Pons (tissue), 1 donor: ENCODE data around the gene TINCR.
"Not testable (repeated sequence)": the region's sequence is repeated elsewhere in the genome, so short reads cannot be mapped to it uniquely, and the experiment has no call there.

ENCODE experiments used
- DNase-seq: peaks from one replicate; pipeline ENCODE4 v3.0.0-alpha.2; 2016; ENCODE audit warnings: low spot score

The TINCR gene

GRCh38 chr19:5558101-5558621 is 9.6 kb downstream of the TINCR start:
- DNase-seq: no peak

GRCh38 chr19:5557691-5558090 is 10.1 kb downstream of the TINCR start:
- DNase-seq: no peak

- DNase-seq: no peak
Observed at GRCh38 chr19:5554828-5555227, 12.9 kb downstream of the TINCR start.

GRCh38 chr19:5553892-5554291 is 13.9 kb downstream of the TINCR start:
- no peak for DNase-seq

GRCh38 chr19:5547881-5548280 is 19.9 kb downstream of the TINCR start:
- DNase-seq: peak; percentile 2

- no peak for DNase-seq
Observed at GRCh38 chr19:5545984-5546383, 21.8 kb downstream of the TINCR start.

- DNase-seq: no peak
Observed at GRCh38 chr19:5545051-5545450, 22.7 kb downstream of the TINCR start.

GRCh38 chr19:5542665-5543064 is 25.1 kb downstream of the TINCR start:
- DNase-seq: no peak

- DNase-seq: no peak
Observed at GRCh38 chr19:5541456-5541855, 26.3 kb downstream of the TINCR start.

GRCh38 chr19:5540208-5540607 is 27.5 kb downstream of the TINCR start:
- no peak for DNase-seq

GRCh38 chr19:5537870-5538269 is 29.9 kb downstream of the TINCR start:
- DNase-seq: no peak

GRCh38 chr19:5536982-5537579 is 30.7 kb downstream of the TINCR start:
- DNase-seq: not testable (repeated sequence)

GRCh38 chr19:5536337-5536894 is 31.3 kb downstream of the TINCR start:
- peak; percentile 28 for DNase-seq

- DNase-seq: no peak
Observed at GRCh38 chr19:5534787-5535586, 32.8 kb downstream of the TINCR start.

- no peak for DNase-seq
Observed at GRCh38 chr19:5533257-5533656, 34.5 kb downstream of the TINCR start.

- DNase-seq: no peak
Observed at GRCh38 chr19:5530701-5531100, 37.1 kb downstream of the TINCR start.

- DNase-seq: no peak
Observed at GRCh38 chr19:5526691-5527090, 41.1 kb downstream of the TINCR start.

- DNase-seq: no peak
Observed at GRCh38 chr19:5524081-5524480, 43.7 kb downstream of the TINCR start.

- DNase-seq: no peak
Observed at GRCh38 chr19:5522106-5522505, 45.6 kb downstream of the TINCR start.

- DNase-seq: no peak
Observed at GRCh38 chr19:5520501-5520900, 47.3 kb downstream of the TINCR start.

GRCh38 chr19:5519076-5519475 is 48.7 kb downstream of the TINCR start:
- no peak for DNase-seq

GRCh38 chr19:5515737-5516136 is 52.0 kb downstream of the TINCR start:
- DNase-seq: no peak

GRCh38 chr19:5514001-5514400 is 53.8 kb downstream of the TINCR start:
- no peak for DNase-seq
